GM12874 (cell line): ENCODE data around the gene SZRD1.

Experiments
- CTCF ChIP-seq: IDR thresholded peaks from 2 replicates; pipeline ENCODE4 v1.5.1; 2011; ENCODE audit warnings: low read depth, mild to moderate bottlenecking, control low read depth, low read length, moderate library complexity; ENCODE audit not compliant: insufficient read depth

The SZRD1 gene

GRCh38 chr1:16385659-16386453 lies 18.8 kb downstream of the SZRD1 start:
- no peak for TF ChIP-seq CTCF

GRCh38 chr1:16386454-16387113 lies 19.5 kb downstream of the SZRD1 start:
- TF ChIP-seq CTCF: no peak

GRCh38 chr1:16387201-16388188 lies 20.5 kb downstream of the SZRD1 start:
- no peak for TF ChIP-seq CTCF

- TF ChIP-seq CTCF: no peak
Observed at GRCh38 chr1:16391411-16391810, 24.4 kb downstream of the SZRD1 start.

- no peak for TF ChIP-seq CTCF
Observed at GRCh38 chr1:16392740-16393569, 25.9 kb downstream of the SZRD1 start.

GRCh38 chr1:16393570-16394521 lies 26.8 kb downstream of the SZRD1 start:
- no peak for TF ChIP-seq CTCF
